Left kidney (tissue), 8 donors: Measurements from ENCODE around the gene CRELD2. TPM values are rescaled to one million over a fixed set of nuclear protein-coding genes. Genes with fewer than 3 reads are reported as not detected.

Experiments
- DNase-seq: peaks from one replicate; pipeline ENCODE4 v3.0.0-alpha.2; 2013
- long read RNA-seq, 8 donors: transcript quantifications; one replicate each; lab custom pipeline, GENCODE V29; 2026
- polyA plus RNA-seq: library from polyadenylated mRNA; unstranded; fragments of 120-200 nt; gene quantifications from one replicate; pipeline ENCODE4 v1.2.1, GENCODE V29; 2013; ENCODE audit not compliant: insufficient read length

Gene CRELD2, protein sequence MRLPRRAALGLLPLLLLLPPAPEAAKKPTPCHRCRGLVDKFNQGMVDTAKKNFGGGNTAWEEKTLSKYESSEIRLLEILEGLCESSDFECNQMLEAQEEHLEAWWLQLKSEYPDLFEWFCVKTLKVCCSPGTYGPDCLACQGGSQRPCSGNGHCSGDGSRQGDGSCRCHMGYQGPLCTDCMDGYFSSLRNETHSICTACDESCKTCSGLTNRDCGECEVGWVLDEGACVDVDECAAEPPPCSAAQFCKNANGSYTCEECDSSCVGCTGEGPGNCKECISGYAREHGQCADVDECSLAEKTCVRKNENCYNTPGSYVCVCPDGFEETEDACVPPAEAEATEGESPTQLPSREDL
- 24.9 TPM for polyA plus RNA-seq
- long read RNA-seq, donor 1, transcript CRELD2-201 (10 exons, 1,357 nt), result major isoform, 17 of 21 reads
- long read RNA-seq, donor 1, partial matches to known transcripts, result 0 of 21 reads
- long read RNA-seq, donor 1, other reads (novel, unspliced or antisense), result 0 of 21 reads
- long read RNA-seq, donor 2, transcript CRELD2-201 (10 exons, 1,357 nt), result major isoform, 15 of 17 reads
- long read RNA-seq, donor 2, partial matches to known transcripts, result 0 of 17 reads
- long read RNA-seq, donor 2, other reads (novel, unspliced or antisense), result 0 of 17 reads
- long read RNA-seq, donor 3, transcript CRELD2-201 (10 exons, 1,357 nt), result major isoform, 8 of 11 reads
- long read RNA-seq, donor 3, partial matches to known transcripts, result 0 of 11 reads
- long read RNA-seq, donor 3, other reads (novel, unspliced or antisense), result 0 of 11 reads
- long read RNA-seq, donor 4, partial matches to known transcripts, result 0 of 1 reads
- long read RNA-seq, donor 4, other reads (novel, unspliced or antisense), result 0 of 1 reads
- long read RNA-seq, donor 5, transcript CRELD2-201 (10 exons, 1,357 nt), result major isoform, 27 of 29 reads
- long read RNA-seq, donor 5, partial matches to known transcripts, result 0 of 29 reads
- long read RNA-seq, donor 5, other reads (novel, unspliced or antisense), result 0 of 29 reads
- long read RNA-seq, donor 6, transcript CRELD2-201 (10 exons, 1,357 nt), result major isoform, 13 of 16 reads
- long read RNA-seq, donor 6, partial matches to known transcripts, result 0 of 16 reads
- long read RNA-seq, donor 6, other reads (novel, unspliced or antisense), result 0 of 16 reads
- long read RNA-seq, donor 7, transcript CRELD2-201 (10 exons, 1,357 nt), result major isoform, 26 of 26 reads
- long read RNA-seq, donor 7, partial matches to known transcripts, result 0 of 26 reads
- long read RNA-seq, donor 7, other reads (novel, unspliced or antisense), result 0 of 26 reads
- long read RNA-seq, donor 8, partial matches to known transcripts, result 0 of 3 reads
- long read RNA-seq, donor 8, other reads (novel, unspliced or antisense), result 0 of 3 reads

DNA sequence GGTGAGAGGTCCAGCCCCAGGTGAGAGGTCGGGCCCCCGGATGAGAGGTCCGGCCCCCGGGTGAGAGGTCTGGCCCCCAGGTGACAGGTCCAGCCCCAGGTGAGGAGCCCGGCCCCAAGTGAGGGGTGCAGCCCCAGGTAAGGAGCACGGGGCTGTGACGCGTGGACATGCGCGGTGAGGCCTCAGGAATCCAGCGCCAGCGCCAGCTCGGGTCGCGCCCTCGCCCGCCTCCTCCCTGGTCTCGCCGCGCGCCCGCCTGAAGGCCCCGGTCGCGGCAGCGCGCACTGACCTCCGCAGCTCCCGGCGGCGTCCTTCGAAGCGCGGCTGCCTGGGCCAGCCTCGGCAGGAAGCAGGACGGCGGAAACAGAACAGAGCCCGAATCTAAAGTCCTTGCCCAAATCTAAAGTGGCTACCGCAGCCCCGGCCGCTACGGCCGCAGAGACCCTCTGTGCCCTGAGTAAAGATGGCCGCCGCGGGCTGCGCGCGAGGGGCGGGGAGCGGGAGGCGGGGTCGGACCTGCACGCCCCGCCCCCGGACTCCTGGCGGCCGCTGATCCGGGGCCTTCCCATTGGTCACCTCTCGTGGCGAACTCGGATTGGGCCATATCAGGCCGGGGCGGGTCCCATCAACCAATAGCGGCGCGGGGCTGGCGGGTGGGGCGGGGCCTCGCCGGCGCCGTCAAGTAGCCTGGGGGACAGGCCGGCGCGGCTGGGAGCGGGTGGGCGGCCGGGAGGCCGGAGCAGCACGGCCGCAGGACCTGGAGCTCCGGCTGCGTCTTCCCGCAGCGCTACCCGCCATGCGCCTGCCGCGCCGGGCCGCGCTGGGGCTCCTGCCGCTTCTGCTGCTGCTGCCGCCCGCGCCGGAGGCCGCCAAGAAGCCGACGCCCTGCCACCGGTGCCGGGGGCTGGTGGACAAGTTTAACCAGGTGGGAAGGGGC lies at the start of gene CRELD2, which contains the start of gene ALG12:
TSS of gene CRELD2 (plus strand) at position 661 of the 937 bp plus-strand sequence. CDS start at position 797, 136 bp downstream.
TSS of gene ALG12 (minus strand) at position 465 of the 937 bp plus-strand sequence. CDS start 4,673 bp downstream, outside the sequence.
- DNase-seq, result peak; percentile 95

DNA sequence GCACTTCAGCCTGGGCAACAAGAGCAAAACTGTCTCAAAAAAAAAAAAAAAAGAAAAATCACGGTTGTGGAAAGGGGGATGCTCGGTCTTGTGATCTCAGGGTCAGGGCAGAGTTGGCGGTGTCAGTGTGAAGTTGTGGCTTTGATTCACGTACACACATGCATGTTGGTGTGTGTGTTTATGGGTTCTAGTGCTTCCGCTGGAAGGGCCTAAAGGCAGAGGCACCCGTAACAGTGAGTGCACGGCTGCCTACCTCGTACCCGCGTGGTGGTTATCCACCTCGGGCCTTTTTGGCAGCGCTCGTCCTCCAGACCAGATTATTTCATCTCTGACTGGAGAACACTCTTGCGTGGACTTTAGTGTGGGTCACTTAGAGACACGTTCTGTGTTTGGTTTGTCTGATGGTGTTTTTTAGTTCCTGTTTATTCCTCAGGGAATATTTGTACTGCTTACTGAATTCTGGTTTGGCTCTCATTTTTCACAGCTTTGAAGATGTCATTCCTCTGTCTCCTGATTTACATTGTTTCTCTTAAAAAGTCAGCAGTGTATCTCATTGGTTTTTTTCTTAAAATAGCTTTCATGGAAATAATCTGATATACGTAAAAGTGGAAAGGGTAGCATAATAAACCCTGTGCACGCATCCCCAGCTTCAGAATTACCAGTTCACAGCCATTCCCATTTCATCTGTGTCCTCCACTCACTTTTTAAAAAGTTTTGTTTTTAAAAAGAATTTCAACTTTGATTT lies 49.2 kb upstream of the CRELD2 start:
- DNase-seq, result no peak

DNA sequence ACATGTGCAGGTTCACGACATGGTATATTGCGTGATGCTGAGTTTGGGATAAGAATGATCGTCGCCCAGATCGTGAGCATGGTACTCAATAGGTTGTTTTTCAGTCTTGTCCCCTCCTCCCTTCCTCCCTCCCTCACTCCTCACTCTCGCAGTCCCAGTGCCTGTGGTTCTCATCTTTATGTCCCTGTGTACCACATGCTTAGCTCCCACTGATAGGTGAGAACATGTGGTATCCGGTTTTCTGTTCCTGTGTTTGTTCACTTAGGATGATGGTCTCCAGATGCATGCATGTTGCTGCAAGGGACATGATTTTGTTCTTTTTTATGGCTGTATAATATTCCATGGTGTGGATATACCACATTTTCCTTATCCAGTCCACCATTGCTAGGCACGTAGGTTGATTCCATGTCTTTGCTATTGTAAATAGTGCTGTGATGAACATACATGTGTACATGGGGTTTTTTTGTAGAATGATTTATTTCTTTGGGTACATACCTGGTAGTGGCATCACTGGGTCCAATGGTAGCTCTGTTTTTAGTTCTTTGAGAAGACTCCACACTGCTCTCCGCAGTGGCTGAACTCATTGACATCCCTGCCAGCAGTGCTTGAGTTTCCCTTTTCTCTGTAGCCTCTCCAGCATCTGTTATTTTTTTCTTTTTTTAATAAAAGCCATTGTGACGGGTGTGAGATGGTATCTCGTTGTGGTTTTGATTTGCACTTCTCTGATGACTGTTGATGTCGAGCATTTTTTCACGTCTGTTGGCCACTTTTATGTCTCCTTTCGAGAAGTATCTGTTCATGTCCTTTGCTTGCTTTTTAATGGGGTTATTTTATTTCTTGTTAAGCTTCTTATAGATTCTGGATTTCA lies 48.4 kb upstream of the CRELD2 start:
- DNase-seq, result no peak

DNA sequence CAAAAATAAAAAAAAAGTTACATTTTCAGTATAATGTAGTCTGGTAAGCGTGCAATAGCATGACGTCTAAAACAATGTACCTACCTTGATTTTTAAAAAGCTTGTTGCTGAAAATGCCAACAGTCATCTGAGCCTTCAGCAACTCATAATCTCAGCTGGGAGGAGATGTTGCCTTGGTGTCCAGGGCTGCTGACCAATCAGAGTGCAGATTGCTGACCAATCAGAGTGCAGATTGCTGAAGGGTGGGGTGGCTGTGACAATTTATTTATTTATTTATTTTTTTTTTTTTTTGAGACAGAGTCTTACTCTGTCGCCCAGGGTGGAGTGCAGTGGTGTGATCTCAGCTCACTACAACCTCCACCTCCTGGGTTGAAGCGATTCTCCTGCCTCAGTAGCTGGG lies 47.0 kb upstream of the CRELD2 start:
- no peak for DNase-seq

DNA sequence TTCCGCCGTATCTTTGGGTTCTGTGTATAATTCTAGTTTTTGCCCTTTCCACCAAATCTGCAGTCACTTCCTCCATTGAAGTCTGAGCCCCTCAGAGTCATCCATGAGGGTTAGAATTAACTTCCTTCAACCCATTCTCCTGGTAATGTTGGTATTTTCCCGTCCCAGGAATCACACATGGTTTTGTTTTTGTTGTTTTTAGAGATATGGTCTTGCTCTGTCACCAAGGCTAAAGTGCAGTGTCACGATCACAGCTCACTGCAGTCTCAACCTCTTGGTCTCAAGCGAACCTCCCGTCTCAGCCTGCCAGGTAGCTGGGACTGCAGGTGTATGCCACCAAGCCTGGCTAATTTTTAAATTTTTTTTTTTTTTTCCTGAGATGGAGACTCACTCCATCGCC lies 46.1 kb upstream of the CRELD2 start:
- no peak for DNase-seq

DNA sequence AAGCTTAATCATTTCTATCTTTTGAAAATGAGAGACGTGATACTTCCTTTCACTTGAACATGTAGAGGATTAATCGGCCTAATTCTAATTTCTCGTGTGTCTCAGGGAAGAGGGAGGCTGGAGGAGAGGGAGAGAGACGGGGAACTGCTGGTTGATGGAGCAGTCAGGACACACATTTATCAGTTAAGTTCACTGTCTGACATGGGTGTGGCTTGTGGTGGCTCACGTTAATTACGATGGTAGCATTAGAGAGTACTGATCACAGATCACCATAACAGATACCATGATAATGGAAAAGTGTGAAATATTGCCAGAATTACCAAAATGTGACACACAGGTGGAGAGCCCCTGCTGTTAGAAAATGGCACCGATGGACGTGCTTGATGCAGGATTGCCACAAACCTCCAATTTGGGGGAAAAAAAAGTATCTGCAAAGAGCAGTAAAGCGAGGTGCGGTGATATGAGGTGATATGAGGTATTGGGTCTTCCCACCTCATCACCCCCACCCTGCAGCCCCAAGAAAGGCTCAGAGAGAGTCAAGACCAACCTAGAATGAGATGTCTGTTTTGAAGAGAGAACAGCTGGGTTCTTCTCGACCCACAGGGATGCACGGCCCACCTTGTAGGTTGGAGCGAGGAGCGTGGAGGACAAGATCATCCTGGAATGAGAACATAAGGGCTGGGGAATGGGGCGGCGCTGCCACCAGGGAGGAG lies 45.0 kb upstream of the CRELD2 start:
- DNase-seq, result no peak

DNA sequence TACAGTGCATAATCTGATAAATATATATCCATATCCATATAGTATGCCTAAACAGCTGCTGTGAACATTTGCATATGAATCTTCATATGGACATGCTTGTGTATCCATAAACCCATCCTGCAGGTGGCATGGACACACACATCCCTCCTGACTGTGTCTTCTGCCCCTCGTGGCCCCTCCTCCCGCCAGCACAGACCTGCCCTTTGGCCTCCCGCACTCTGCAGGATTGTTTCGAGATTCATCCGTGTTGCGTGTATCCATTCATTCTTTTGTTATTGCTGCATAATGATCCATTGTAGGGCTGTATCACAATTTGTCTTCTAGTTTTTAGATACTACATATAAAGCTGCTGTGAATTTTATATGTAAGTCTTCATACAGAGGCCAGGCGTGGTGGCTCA lies 40.8 kb upstream of the CRELD2 start:
- DNase-seq, result no peak

DNA sequence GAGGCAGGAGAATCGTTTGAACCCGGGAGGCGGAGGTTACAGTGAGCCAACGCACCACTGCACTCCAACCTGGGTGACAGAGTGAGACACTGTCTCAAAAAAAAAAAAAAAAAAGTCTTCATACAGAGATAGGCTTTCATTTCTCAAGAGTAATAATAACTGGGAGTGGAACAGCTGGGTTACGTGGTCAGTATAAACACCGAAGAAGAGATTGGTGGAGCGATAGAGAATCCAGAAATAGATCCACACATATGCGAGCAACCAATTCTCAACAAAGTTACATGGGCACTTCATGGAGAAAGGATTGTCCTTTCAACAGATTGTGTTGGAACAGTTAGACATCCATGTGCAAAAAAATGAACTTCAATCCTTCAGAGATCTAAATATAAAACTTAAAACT lies 40.2 kb upstream of the CRELD2 start:
- no peak for DNase-seq

DNA sequence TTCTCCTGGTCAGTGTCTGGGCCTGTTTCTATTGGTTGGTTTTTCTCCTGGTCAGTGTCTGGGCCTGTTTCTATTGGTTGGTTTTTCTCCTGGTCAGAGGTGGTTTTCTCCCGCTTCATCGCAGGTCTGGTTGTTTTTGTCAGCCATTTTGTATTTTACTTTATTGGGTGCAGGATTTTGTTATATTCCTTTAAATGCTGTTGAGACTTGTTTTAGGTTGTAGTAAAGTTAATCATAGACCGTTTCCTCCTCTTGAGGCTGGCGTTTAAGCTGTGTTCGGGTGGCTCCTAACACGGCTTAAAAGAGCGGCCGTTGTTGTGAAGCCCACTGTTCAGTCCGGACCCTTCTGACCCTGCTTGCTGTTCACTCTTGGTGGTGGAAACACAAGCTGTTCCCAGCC lies 38.6 kb upstream of the CRELD2 start:
- DNase-seq, result no peak

DNA sequence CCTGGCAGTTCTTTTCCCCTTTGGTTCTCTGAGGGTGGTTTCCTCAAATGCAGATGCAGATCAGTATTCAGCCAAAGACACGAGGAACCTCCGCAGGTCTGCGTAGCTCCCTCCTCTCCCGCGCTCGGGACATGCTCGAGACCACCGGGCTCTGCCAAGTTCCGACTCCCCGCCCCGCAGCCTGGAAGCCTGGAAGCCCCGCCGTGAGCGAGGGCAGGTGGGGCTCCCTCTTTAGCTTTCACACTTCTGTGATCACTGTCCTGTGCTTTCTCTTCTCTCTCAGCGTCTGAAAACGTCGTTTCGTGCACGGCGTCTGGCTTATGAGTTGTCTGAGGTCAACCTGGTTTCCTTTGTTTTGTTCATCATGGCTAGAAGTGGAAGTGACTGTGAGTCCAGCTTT lies 38.2 kb upstream of the CRELD2 start:
- DNase-seq, result no peak

DNA sequence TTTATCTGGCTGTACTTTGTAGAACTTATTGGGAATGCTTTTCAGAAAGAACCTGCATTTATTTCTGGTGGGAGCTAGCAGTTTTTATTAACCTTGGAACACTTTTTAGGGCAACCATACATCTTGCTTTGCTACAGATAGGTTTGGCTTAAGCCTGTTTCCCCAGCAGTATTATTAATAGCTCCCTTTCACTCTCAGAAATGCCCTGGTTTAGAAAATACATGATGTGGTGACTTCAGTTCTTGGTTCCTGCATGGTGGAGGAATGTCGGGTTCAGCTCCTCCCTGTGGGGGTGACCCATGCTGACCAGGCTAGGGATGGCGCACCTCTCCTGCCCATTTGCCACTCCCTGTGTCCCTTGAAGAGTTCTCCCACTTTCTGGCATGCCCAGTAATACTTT lies 36.6 kb upstream of the CRELD2 start:
- DNase-seq, result no peak

DNA sequence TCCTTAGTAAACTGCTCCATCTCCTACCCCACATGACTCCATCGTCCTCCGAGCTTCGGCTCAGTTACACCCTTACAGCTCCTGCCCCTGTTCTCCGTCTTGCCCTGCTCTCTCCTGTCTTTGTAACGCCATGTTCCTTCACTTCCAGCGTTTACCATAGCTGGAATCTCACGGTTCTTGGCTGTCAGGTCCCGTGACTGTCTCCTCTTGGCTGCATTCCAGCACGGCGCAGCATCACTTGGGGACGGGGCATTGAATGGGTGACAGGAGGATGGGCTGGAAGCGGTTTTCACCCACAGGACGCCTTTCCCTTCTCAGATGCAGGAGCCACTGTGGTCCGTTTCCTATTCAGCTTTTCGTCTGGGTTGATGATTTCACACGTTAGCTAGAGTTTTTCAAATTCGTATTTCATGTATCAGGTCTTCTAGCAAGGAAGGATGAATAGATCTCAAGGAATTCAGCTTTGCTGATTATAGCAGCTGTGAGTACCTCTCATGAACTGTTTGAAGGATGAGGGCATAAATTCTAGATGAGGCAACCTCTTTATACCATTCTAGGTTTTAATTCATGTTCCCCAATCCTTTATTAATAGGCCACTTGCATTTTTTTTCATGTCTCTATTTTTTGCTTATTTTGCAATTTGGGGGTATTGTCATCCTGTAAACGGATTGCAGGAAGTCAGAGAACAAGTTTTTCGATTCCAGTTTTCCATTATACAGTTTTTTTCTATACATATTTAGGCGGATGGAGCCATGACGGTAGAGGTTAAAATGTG lies 35.7 kb upstream of the CRELD2 start:
- no peak for DNase-seq

DNA sequence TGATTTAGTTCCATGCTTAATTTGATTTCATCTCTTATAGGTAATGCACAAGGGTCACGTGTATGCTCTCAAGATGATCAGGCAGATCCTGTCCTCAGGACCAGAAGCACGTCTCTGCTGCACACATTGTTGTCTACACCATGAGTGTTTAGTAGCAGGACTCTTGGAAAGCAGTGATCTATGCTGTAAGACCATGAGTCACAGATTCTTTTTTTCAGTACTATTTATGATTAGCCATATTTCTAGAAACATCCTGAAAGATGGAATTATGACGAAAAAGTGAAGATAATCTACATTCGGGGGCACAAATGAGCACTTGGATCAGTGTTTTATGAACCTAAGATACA lies 35.2 kb upstream of the CRELD2 start:
- no peak for DNase-seq

DNA sequence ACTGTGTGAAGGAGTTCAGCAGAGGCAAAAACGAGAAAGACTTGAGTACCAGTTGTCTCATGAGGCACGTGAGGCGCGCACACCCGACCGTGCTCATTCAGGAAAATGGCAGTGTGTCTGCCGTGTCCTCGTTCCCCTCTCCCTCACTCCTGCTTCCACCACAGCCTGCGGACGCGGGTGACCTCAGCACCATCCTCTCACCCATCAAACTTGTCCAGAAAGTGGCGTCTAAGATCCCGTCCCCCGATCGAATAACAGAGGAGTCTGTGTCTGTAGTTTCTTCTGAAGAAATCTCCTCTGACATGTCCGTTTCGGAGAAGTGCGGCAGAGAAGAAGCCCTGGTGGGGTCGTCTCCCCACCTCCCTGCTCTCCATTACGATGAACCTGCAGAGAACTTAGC lies 34.4 kb upstream of the CRELD2 start:
- no peak for DNase-seq

DNA sequence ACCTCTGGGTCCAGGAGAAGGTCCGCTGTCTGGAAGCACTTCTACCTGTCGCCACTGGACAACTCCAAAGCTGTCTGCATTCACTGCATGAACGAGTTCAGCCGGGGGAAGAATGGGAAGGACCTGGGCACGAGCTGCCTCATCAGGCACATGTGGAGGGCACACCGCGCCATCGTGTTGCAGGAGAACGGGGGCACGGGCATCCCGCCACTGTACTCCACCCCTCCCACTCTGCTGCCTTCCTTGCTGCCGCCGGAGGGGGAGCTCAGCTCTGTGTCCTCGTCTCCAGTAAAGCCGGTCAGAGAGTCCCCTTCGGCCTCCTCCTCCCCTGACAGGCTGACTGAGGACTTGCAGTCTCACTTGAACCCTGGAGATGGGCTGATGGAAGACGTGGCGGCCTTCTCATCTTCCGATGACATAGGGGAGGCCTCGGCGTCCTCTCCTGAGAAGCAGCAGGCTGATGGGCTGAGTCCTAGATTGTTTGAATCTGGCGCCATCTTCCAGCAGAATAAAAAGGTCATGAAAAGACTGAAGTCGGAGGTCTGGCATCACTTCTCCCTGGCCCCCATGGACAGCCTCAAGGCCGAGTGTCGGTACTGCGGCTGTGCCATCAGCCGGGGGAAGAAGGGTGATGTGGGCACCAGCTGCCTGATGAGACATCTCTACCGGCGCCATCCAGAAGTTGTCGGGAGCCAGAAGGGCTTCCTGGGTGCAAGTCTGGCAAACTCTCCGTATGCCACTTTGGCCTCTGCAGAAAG lies 33.8 kb upstream of the CRELD2 start:
- no peak for DNase-seq

DNA sequence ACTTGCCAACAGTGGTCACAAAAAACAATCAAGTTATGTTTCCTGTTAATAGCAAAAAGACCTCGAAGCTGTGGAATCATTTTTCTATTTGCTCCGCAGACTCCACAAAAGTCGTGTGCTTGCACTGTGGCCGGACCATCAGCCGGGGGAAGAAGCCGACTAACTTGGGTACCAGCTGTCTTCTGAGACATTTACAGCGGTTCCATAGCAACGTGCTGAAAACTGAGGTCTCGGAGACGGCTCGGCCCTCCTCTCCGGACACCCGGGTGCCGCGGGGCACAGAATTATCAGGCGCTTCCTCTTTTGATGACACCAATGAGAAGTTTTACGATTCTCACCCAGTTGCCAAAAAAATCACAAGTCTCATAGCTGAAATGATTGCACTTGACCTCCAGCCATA lies 33.2 kb upstream of the CRELD2 start:
- DNase-seq, result no peak

DNA sequence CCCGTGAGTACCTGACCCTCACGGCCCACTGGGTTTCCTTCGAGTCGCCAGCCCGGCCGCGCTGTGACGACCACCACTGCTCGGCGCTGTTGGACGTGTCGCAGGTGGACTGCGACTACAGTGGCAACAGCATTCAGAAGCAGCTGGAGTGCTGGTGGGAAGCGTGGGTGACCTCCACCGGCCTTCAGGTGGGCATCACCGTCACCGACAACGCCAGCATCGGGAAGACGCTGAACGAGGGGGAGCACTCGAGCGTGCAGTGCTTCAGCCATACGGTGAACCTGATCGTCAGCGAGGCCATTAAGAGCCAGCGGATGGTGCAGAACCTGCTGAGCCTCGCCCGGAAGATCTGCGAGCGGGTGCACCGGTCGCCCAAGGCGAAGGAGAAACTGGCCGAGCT lies 32.6 kb upstream of the CRELD2 start:
- DNase-seq, result no peak
